ENCODE data around the gene SLC35F2.
A peak's percentile ranks its signal among the peaks of the same experiment; 100 is the strongest.
"Not testable (repeated sequence)": the region's sequence is repeated elsewhere in the genome, so short reads cannot be mapped to it uniquely, and the experiment has no call there.

Gene SLC35F2

DNA sequence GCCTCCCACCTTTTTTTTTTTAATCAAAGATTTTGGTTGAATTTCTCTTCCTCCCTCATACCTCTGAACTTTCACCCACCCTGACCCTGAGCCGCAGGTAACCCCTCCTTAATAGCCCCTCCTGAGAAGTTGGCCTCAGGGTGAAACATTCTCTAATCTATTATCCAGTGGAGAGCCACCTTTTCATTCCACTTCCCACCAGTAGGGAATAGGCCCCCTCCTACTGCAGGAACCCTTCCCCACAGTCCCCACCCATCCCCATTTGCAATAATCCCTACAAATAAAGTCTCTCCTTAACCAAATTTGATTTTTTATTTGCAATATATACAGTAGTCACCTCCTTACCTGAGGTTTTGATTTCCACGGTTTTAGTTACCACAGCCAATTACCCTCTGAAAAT lies 2.1 kb upstream of the SLC35F2 start:
- TF ChIP-seq, protein P1, sequence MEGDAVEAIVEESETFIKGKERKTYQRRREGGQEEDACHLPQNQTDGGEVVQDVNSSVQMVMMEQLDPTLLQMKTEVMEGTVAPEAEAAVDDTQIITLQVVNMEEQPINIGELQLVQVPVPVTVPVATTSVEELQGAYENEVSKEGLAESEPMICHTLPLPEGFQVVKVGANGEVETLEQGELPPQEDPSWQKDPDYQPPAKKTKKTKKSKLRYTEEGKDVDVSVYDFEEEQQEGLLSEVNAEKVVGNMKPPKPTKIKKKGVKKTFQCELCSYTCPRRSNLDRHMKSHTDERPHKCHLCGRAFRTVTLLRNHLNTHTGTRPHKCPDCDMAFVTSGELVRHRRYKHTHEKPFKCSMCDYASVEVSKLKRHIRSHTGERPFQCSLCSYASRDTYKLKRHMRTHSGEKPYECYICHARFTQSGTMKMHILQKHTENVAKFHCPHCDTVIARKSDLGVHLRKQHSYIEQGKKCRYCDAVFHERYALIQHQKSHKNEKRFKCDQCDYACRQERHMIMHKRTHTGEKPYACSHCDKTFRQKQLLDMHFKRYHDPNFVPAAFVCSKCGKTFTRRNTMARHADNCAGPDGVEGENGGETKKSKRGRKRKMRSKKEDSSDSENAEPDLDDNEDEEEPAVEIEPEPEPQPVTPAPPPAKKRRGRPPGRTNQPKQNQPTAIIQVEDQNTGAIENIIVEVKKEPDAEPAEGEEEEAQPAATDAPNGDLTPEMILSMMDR (IDR thresholded peaks at IDR 0.05; ENCODE audit: low read depth, low read length, missing control alignments) = peak; percentile 5
- DNase-seq (ENCODE audit: low read depth) = no peak
- H3K4me3 ChIP-seq (ENCODE audit: low read depth, low read length) = no peak overlapping the region

DNA sequence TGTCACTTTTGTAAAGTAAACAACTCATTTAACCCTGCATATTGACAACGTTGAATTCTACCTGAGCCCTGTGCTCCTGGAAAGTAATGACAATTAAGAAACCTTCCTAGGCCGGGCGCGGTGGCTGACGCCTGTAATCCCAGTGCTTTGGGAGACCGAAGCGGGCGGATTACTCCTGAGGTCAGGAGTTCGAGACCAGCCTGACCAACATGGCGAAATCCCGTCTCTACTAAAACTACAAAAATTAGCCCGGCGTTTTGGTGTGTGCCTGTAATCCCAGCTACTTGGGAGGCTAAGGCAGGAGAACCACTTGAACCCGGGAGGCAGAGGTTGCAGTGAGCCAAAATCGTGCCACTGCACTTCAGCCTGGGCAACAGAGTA lies 1.6 kb upstream of the SLC35F2 start:
- DNase-seq (ENCODE audit: low read depth); H3K4me3 ChIP-seq (ENCODE audit: low read depth, low read length): not testable (repeated sequence)

DNA sequence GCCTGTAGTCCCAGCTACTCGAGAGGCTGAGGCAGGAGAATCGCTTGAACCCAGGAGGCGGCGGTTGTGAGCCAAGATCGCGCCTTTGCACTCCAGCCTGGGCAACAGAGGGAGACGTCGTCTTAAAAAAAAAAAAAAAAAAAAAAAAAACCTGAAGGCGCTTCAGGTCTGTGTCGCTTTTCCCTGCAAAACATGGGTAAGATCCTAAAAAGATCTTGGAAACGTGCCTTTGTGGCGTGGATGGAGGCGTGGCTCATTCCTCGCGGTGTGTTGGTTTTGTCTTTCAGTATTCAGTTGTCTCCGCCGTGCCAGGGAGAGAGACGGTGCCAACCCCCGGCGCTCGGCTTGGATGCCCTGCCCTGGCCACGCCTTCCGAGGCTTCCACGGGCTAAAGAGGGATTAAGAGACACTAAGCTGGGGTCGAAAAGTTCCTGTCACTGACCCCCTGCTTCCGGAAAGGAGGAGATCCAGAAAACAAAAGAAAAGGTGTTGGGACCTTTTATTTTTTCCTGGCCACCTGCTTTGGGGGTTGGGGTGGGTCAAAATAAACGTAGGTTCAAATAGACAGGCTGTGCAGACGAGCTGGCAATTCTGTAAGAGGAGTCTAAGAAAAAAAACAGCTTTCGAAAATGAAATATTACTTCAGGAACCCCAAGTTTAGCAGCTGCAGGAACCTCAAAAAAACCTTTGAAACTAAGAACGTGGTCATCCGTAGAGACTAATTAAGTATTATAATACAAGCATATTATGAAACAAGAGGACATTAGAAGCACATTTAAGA lies 1.1 kb upstream of the SLC35F2 start:
- peak; percentile 43 for DNase-seq (ENCODE audit: low read depth)
- TF ChIP-seq, protein P1 (IDR thresholded peaks at IDR 0.05; ENCODE audit: low read depth, low read length, missing control alignments) = no peak
- H3K4me3 ChIP-seq (ENCODE audit: low read depth, low read length) = peak overlapping the region; percentile 69

DNA sequence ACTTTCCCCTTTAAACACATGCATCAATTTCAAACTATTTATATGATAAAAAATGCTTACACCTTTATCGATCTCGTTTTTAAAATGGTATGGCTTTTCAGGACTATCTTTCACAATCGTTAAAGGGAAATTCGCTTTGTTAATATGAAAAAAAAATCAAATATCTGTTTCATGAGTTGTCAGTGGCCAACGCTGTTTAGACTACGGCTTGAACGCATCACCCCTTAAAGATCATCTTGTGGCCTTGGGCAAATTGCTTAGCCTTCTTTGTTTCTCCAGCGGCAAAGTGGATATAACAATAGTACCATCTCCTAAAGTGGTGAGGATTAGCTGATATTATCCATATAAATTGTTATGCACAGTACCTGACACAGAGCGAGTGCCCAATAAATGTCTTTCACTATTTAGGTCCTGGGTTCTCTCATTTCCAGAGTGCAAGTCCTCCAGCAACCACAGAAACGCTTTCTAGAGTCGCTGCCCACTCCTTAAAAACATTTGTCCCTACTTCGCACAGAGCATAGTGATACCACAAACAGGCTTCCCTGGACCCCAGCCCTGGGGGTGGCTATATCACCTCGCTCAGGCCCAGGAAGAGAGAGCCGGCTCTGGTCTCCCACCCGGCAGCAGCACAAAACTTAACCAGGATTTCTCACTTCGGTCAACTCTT lies 904 bp downstream of the SLC35F2 start:
- H3K4me3 ChIP-seq (ENCODE audit: low read depth, low read length) = peak overlapping the region; percentile 69
- DNase-seq (ENCODE audit: low read depth) = no peak
- TF ChIP-seq, protein P1 (IDR thresholded peaks at IDR 0.05; ENCODE audit: low read depth, low read length, missing control alignments) = no peak

DNA sequence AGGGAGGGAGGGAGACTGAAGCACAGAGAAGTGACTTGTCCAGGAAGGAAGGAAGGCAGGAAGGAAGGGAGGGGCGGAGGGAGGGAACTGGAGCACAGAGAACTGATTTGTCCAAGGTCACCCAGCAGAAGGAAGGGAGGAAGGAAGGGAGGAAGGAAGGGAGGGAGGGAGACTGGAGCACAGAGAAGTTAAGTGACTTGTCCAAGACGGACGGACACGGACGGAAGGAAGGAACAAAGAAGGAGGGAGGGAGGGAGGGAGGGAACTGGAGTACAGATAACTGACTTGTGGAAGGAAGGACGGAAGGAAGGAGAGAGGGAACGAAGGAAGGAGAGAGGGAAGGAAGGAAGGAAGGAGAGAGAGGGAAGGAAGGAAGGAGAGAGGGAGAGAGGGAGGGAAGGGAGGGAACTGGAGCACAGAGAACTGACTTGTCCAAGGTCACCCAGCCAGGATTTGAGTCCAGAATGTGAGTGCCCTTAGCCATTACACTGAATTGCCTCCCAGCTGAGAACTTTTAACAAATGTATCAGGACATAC lies 1.5 kb downstream of the SLC35F2 start:
- TF ChIP-seq, protein P1 (IDR thresholded peaks at IDR 0.05; ENCODE audit: low read depth, low read length, missing control alignments) = no peak
- no peak for DNase-seq (ENCODE audit: low read depth)
- H3K4me3 ChIP-seq (ENCODE audit: low read depth, low read length) = peak overlapping the region; percentile 69

DNA sequence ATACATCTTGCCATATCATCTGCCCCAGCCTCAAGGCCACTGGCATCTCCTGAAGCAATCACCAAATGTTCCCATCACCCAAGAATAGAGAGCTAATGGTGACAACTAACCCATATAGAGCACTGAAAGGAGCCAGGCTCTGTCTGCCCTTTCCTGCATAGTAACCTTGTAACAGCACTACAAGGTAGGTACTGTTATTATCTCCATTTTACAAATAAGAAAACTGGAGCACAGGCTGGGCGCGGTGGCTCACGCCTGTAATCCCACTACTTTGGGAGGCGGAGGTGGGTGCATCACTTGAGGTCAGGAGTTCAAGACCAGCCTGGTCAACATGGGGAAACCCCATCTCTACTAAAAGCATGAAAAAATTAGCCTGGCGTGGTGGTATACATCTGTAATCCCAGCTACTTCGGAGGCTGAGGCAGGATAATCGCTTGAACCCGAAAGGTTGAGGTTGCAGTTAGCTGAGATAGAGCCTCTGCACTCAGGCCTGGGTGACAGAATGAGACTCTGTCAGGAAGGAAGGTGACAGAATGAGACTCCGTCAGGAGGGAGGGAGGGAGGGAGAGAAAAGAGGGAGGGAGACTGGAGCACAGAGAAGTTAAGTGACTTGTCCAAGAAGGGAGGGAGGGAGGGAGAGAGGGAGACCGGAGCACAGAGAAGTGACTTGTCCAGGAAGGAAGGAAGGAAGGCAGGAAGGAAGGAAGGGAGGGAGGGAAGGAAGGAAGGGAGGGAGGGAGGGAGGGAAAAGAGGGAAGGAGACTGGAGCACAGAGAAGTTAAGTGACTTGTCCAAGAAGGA lies 2.2 kb downstream of the SLC35F2 start:
- TF ChIP-seq, protein P1 (IDR thresholded peaks at IDR 0.05; ENCODE audit: low read depth, low read length, missing control alignments) = no peak
- peak overlapping the region; percentile 69 for H3K4me3 ChIP-seq (ENCODE audit: low read depth, low read length)
- DNase-seq (ENCODE audit: low read depth) = no peak

DNA sequence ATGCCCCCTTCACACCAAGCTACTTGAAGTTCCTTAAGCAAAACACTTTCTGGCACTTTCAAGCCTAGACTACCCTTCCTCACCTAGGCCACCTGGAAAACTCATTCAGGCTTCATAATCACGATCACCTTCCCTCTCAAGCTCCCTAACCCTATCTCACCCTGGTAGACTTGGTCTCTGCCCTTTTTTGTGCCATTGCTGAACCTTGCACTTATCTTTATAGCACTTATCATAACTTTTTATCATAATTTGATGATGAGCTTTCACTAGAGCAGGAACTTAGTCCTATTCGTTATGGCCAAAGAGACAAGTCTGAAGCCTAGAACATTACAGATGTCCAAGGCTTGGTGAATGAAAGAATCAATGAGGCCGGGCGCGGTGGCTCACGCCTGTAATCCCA lies 5.5 kb downstream of the SLC35F2 start:
- TF ChIP-seq, protein P1 (IDR thresholded peaks at IDR 0.05; ENCODE audit: low read depth, low read length, missing control alignments) = no peak
- no peak overlapping the region for H3K4me3 ChIP-seq (ENCODE audit: low read depth, low read length)
- DNase-seq (ENCODE audit: low read depth) = no peak
